Keratinocyte (primary cell): ENCODE results near the gene ADAMTS16. TPM values are rescaled to one million over a fixed set of nuclear protein-coding genes. Genes with fewer than 3 reads are reported as not detected.
A peak's percentile ranks its signal among the peaks of the same experiment; 100 is the strongest.

Experiments used
- DNase-seq: peaks from one replicate; pipeline ENCODE4 v3.0.0-alpha.2; 2011; ENCODE audit warnings: low read depth, missing footprints, low spot score
- FAIRE-seq: peaks from 2 replicates; lab custom pipeline; 2011; peaks lifted over from hg19 to GRCh38; lab: Jason Lieb, UNC
- H2AFZ ChIP-seq: 2 replicates; pipeline ENCODE4 v1.6.0; 2012; ENCODE audit warnings: low read length, control low read depth, inconsistent platforms; ENCODE audit not compliant: control insufficient read depth
- H3K27ac ChIP-seq: 2 replicates; pipeline ENCODE4 v1.5.1; 2011; ENCODE audit warnings: low read length; ENCODE audit not compliant: control insufficient read depth, insufficient read depth
- H3K27me3 ChIP-seq: 3 replicates; pipeline ENCODE4 v1.6.0; 2011; ENCODE audit warnings: low read length; ENCODE audit not compliant: control insufficient read depth, insufficient read depth; ENCODE audit errors: extremely low read depth
- H3K36me3 ChIP-seq, 2 experiments: 2 replicates in 1 of 2; 3 replicates in 1 of 2; pipeline ENCODE4 v1.5.1; 2011; ENCODE audit warnings: low read length in 2 of 2, mild to moderate bottlenecking in 1 of 2; ENCODE audit not compliant: control insufficient read depth in 2 of 2, insufficient read depth in 2 of 2; ENCODE audit errors: extremely low read depth in 1 of 2
- H3K4me1 ChIP-seq: 3 replicates; pipeline ENCODE4 v1.5.1; 2011; ENCODE audit warnings: low read length; ENCODE audit not compliant: control insufficient read depth, insufficient read depth; ENCODE audit errors: extremely low read depth
- H3K4me2 ChIP-seq: 3 replicates; pipeline ENCODE4 v1.6.0; 2011; ENCODE audit warnings: low read depth, low read length; ENCODE audit not compliant: control insufficient read depth, insufficient read depth; ENCODE audit errors: extremely low read depth
- H3K4me3 ChIP-seq, 3 experiments: fragments of 200-600 bp in 1 of 3; sonication (generic) in 1 of 3; 2 replicates in 2 of 3; 3 replicates in 1 of 3; pipeline ENCODE4 v1.5.1; 2011 to 2016; ENCODE audit warnings: low read length in 3 of 3, mild to moderate bottlenecking in 3 of 3, control low read depth in 2 of 3, inconsistent platforms in 1 of 3, low read depth in 1 of 3, mixed read lengths in 1 of 3, mixed run types in 1 of 3, moderate library complexity in 1 of 3; ENCODE audit not compliant: control insufficient read depth in 2 of 3, insufficient read depth in 2 of 3; ENCODE audit errors: extremely low read depth in 1 of 3
- H3K79me2 ChIP-seq: 2 replicates; pipeline ENCODE4 v1.6.0; 2012; ENCODE audit warnings: low read length; ENCODE audit not compliant: control insufficient read depth, insufficient read depth
- H3K9ac ChIP-seq: 3 replicates; pipeline ENCODE4 v1.6.0; 2011; ENCODE audit warnings: low read length; ENCODE audit not compliant: control insufficient read depth, insufficient read depth; ENCODE audit errors: extremely low read depth
- H3K9me1 ChIP-seq: 3 replicates; pipeline ENCODE4 v1.6.0; 2011; ENCODE audit warnings: low read length; ENCODE audit not compliant: control insufficient read depth, insufficient read depth; ENCODE audit errors: extremely low read depth
- H3K9me3 ChIP-seq: 2 replicates; pipeline ENCODE4 v1.5.1; 2012; ENCODE audit warnings: low read depth, low read length; ENCODE audit not compliant: control insufficient read depth
- H4K20me1 ChIP-seq: 3 replicates; pipeline ENCODE4 v1.6.0; 2011; ENCODE audit warnings: low read length; ENCODE audit not compliant: control insufficient read depth, insufficient read depth; ENCODE audit errors: extremely low read depth
- EZH2 ChIP-seq: IDR thresholded peaks from one replicate; pipeline ENCODE4 v1.6.1; 2012; ENCODE audit warnings: inconsistent platforms, mild to moderate bottlenecking, low read length, moderate library complexity
- dilution Hi-C: fragments of 300-500 bp; cut with MboI; formaldehyde crosslinking; loops from one replicate; pipeline ENCODE4 v1.7.0; 2020; ENCODE audit warnings: low sequenced_read_pairs; ENCODE audit not compliant: extremely low pct_ligation_motif_present
- polyA plus RNA-seq, 5 experiments: library from polyadenylated mRNA; depleted of rRNA in 3 of 5; stranded (reverse) in 3 of 5; stranded (forward) in 1 of 5; unstranded in 1 of 5; fragments of >200 nt; gene quantifications; 1 replicate in 1 of 5; 2 replicates in 3 of 5; 3 replicates in 1 of 5; pipeline versions ENCODE4 v1.2.1 to v1.2.3, GENCODE V29; 2011 to 2012; ENCODE audit warnings: missing spikeins in 2 of 5, low read depth in 1 of 5, low replicate concordance in 1 of 5
- TF ChIP-seq, protein P1 (sequence below), 3 experiments: IDR thresholded peaks in 1 of 3; conservative IDR thresholded peaks in 1 of 3; optimal IDR thresholded peaks in 1 of 3; 2 replicates in 2 of 3; 3 replicates in 1 of 3; pipeline versions ENCODE3 to v1.5.1; 2011; ENCODE audit warnings: low read length in 3 of 3, mild to moderate bottlenecking in 3 of 3, moderate library complexity in 2 of 3, control low read depth in 1 of 3, inconsistent platforms in 1 of 3; ENCODE audit not compliant: insufficient read depth in 2 of 3; ENCODE audit errors: extremely low read depth in 1 of 3

ADAMTS16 gene
- polyA plus RNA-seq, 1 donor (not counting 4 experiments of a cell fraction or from before 2014, with no cell fraction given) = not detected

DNA sequence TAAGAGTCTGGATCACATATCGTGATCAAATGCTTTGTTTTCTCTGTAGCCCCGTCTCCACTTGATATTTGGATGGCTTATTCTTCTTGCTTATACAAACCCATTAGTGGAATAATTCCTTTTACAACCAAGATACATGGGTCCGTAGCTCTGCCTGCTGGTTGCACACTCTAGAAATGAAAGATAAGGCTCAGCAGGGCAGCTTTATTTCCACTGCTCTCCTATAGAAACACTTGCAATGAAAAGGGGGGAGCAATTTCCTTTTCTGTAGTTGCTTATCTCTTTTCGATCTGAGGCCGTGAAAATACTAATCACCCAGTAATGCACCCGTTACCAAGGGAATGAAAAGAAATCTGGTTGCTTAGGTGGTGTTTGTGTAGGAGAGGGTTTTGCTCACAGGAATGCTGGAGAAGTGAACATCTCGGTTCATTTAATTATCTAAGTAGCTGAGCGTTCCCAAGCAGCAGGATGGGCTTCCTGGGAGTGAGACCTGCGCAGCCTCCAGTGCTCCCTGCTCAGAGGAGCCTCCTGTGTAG is 131.7 kb downstream of the ADAMTS16 start:
- no peak for DNase-seq
- Histone ChIP-seq H3K9me3 (no peaks in the 10 kb centered on the region), H3K79me2 (no peaks in the 10 kb centered on the region), H3K9ac (peak overlapping the region; percentile 53), H3K4me3 (peak overlapping the region; percentile 22 to 60 (median 59)), H3K36me3 (no peaks in the 10 kb centered on the region), H3K27me3 (no peaks in the 10 kb centered on the region), H3K27ac (peak overlapping the region; percentile 76), H3K9me1 (no peaks in the 10 kb centered on the region), H2AFZ (peak overlapping the region; percentile 65), H3K4me2 (peak overlapping the region; percentile 89), H4K20me1 (no peaks in the 10 kb centered on the region), H3K4me1 (peaks cover 13% of the 10 kb centered on the region)
- no peak for TF ChIP-seq EZH2
- TF ChIP-seq, protein P1, sequence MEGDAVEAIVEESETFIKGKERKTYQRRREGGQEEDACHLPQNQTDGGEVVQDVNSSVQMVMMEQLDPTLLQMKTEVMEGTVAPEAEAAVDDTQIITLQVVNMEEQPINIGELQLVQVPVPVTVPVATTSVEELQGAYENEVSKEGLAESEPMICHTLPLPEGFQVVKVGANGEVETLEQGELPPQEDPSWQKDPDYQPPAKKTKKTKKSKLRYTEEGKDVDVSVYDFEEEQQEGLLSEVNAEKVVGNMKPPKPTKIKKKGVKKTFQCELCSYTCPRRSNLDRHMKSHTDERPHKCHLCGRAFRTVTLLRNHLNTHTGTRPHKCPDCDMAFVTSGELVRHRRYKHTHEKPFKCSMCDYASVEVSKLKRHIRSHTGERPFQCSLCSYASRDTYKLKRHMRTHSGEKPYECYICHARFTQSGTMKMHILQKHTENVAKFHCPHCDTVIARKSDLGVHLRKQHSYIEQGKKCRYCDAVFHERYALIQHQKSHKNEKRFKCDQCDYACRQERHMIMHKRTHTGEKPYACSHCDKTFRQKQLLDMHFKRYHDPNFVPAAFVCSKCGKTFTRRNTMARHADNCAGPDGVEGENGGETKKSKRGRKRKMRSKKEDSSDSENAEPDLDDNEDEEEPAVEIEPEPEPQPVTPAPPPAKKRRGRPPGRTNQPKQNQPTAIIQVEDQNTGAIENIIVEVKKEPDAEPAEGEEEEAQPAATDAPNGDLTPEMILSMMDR (optimal IDR thresholded peaks at IDR 0.05 in 1 of 3, IDR thresholded peaks at IDR 0.05 in 1 of 3, conservative IDR thresholded peaks at IDR 0.05 in 1 of 3; ENCODE audit: extremely low read depth in 1 of 3, insufficient read depth in 2 of 3, low read length in 3 of 3) = no peak
- peak; percentile 59 for FAIRE-seq
- dilution Hi-C loops = no loop called here

DNA sequence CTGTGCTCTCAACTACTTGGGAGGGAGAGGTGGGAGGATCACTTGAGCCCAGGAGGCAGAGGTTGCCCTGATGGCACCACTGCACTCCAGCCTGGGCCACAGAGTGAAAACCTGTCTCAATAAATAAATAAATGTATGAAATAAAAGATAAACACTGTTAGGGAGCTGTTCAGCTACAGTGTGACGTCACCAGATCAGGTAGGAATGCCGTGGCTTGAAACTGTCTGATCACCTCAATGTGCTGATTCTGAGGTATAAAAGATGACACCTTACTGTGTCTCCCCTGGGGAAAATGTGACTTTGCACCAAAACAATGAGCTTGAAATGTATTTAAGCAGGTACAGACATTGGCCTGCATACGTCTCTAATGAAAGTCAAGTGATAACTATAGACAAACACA is 133.3 kb downstream of the ADAMTS16 start:
- dilution Hi-C loops = no loop called here
- Histone ChIP-seq H3K27me3 (no peaks in the 10 kb centered on the region), H3K4me2 (no peak overlapping the region), H3K4me1 (peaks cover 13% of the 10 kb centered on the region), H3K9ac (no peak overlapping the region), H4K20me1 (no peaks in the 10 kb centered on the region), H2AFZ (no peak overlapping the region), H3K79me2 (no peaks in the 10 kb centered on the region), H3K9me3 (no peaks in the 10 kb centered on the region), H3K9me1 (no peaks in the 10 kb centered on the region), H3K4me3 (no peak overlapping the region), H3K27ac (no peak overlapping the region), H3K36me3 (no peaks in the 10 kb centered on the region)
- FAIRE-seq = no peak
- TF ChIP-seq EZH2 = no peak
- TF ChIP-seq, protein P1 (optimal IDR thresholded peaks at IDR 0.05 in 1 of 3, IDR thresholded peaks at IDR 0.05 in 1 of 3, conservative IDR thresholded peaks at IDR 0.05 in 1 of 3; ENCODE audit: extremely low read depth in 1 of 3, insufficient read depth in 2 of 3, low read length in 3 of 3) = no peak
- no peak for DNase-seq
